Measurements from ENCODE around the gene LTBP3.

Gene LTBP3

DNA sequence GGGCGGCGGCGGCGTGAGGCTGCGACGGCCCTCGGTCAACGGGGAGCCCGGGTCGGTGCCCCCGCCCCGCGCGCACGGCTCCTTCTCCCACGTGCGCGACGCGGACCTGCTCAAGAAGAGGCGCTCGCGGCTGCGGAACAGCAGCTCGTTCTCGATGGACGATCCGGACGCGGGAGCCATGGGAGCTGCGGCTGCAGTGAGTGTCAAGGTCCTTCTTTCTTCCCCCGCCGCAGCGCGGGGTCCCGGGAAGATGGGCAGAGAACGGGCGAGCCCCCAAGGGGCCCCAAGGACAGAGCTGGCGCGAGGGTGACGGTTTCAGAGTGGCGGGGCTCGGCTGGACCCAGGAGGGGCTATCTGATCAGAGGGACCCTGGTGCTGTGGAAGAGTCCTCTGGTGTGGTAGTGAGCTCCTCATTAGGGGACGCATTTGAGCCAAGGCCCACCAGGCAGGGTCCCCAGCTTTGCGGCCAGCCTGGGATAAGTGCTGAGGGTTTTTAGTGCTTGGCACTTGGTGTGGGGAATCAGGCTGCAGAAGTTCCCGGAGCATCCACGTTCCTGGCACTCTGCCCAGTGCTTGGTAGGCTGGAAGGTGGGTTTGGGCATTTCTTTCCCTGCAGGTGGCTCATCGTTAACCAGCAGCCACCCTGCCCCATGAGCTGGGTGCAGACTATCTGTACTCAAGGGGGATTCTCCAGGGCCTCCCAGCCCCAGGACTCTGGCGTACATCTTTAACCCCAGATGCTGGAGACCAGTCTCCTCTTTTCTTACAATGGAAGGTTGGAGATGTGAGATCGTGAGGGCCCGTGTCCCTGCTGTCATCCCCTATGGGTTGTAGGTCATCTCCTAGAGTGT, 27.5 kb upstream of the LTBP3 start:
- no peak for DNase-seq (ENCODE audit: low read depth)

DNA sequence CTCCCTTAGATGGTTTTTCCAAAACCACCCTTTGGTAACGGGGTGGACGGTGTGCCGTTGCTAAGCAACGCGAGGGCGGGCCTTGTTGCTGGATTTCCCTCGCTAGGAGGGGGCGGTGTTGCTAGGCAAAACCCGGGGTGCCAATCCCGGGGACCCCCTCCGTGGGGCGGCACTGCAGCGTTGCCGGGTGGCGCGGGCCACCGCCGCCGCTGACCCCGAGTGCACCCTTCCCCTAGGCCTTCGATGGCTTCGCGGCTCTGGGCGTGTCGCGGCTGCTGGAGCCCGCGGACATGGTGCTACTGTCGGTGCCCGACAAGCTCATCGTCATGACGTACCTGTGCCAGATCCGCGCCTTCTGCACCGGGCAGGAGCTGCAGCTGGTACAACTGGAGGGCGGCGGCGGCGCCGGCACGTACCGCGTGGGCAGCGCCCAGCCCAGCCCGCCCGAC, 26.6 kb upstream of the LTBP3 start:
- no peak for DNase-seq (ENCODE audit: low read depth)

DNA sequence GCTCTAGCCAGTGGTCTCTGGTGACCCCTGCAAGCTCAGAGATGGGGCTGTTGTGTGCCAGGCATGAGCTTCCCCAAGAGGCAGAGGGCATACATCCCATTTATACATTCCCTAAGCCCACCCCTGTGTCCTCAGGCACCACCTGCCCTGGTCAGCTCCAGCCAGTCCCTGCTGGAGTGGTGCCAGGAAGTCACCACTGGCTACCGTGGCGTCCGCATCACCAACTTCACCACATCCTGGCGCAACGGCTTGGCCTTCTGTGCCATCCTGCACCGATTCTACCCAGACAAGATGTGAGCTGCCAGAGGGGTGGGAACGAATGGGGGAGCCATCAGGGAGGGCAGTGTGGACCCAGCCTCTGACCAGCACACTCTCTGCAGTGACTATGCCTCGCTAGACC, 25.9 kb upstream of the LTBP3 start:
- no peak for DNase-seq (ENCODE audit: low read depth)

DNA sequence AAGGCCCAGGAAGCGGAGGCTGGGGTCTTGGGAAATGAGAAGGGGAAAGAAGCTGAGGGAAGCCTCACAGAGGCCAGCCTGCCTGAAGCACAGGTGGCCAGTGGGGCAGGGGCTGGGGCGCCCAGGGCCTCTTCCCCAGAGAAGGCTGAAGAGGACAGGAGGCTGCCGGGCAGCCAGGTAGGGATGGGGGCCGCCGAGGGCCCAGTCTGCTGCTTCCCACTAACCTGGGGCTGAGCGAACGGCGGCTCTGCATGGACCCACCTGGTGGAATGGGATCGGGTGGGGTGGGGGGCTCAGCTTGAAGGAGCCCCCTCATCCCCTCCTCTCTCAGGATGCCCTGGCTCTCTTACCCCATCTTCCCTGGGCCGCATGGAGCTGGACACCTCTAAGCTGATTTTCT, 25.4 kb upstream of the LTBP3 start:
- no peak for DNase-seq (ENCODE audit: low read depth)

DNA sequence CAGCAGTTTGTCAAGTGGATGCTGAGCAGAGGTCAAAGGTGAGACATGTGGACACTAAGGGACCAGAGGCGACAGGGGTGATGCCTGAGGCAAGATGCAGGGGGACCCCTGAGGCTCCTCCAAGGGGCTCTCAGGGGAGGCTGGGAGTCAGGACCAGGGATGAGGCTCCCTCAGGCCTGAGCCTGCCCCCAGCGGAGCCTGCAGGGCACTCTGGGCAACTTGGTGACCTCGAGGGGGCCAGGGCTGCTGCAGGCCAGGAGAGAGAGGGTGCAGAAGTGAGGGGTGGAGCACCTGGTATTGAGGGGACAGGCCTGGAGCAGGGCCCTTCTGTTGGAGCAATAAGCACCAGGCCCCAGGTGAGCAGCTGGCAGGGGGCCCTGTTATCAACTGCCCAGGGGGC, 23.8 kb upstream of the LTBP3 start:
- no peak for DNase-seq (ENCODE audit: low read depth)

DNA sequence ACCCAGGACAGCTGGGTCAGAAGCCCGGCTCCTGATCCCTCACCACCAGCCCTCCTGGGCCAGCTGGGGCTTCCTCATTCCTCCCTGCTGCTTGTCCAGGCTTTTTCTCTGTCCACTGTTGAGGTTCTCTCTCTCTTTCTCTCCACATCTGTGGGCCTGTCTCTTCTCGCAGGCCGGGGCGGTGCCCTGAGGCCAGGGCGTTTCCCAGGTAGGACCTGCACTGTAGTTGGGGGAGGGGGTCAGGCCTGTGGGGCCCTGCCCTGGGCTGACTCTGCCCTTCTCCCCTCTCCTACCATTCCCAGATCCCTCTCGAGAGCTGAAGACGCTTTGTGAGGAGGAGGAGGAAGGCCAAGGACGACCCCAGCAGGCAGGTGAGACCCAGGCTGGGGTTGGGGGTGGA, 22.6 kb upstream of the LTBP3 start:
- DNase-seq (ENCODE audit: low read depth), result no peak

DNA sequence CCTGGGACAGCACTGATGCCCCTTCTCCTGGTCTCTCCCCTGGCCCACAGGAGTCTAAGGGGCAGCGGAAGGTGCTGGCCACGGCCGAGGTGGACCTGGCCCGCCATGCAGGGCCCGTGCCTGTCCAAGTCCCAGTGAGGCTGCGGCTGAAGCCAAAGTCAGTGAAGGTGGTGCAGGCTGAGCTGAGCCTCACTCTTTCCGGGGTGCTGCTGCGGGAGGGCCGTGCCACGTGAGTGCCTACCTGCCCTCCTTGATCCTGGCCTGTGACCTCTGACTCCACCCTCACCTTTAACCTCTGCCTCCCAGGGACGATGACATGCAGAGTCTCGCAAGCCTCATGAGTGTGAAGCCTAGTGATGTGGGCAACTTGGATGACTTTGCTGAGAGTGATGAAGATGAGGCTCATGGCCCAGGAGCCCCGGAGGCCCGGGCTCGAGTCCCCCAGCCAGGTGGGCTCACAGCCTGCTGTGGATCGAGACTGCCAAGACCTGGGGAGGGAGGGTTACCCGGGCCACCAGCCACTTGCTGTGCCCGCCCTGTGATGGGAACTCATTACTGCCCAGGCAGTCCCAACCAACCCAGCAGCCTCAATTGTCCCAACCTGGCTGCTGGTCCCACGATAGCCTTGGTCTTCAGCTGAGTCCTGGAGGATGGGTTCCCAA, 22.0 kb upstream of the LTBP3 start:
- DNase-seq (ENCODE audit: low read depth), result no peak

DNA sequence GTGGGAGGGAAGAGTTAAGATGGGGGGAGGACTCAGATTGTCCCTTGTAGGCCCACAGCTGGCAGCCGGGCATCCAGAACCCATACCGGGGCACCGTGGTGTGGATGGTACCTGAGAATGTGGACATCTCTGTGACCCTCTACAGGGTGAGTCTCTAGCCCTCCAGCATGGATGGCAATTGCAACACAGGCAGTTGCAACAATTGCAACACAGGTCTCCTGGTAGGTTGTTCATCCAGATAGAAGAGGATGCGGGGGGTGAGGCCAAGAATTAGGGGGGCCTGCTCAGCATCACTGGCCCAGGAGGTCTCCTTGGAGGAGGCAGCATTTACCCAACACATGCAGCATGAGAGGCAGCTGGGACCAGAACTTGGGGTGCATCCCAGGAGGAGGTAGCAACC, 21.1 kb upstream of the LTBP3 start:
- no peak for DNase-seq (ENCODE audit: low read depth)

DNA sequence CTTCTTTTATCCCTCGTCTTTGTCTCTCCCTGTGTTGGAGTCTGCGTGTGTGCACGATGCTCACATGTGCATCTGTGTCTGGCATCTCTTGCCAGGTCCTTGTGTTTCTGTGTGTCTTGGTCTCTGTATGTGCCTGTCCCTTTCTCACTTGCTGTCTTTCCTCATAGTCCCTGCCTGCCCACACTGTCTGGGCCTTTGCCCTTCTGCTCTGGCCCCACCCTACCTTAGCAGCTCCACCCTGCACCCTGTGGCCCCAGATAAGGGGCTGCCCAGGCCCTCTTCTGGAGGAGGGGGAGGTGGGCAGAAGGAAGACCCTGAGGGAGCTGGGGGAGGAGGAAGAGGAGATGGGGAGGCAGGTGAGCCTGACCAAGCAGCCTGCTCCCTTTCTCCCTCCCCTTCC, 20.5 kb upstream of the LTBP3 start:
- no peak for DNase-seq (ENCODE audit: low read depth)

DNA sequence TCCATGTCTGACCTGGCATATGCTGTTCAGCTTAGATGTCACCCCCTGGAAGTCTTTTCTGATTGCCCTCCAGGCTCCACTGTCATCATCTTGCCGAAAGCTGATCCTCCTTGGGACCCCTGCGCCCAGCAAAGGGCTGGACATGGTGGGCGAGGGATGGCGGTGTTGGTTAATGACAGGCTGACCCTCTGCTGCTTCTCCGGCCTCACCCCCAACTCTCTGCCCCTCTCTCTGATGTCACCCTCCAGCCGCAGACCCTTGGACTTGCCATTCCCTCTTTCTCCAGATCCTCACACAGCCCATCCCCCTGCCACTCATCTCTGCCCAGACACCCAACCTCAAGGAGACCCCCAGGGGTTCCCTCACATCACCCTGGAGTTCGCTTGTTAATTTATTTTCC, 20.0 kb upstream of the LTBP3 start:
- DNase-seq (ENCODE audit: low read depth), result no peak

DNA sequence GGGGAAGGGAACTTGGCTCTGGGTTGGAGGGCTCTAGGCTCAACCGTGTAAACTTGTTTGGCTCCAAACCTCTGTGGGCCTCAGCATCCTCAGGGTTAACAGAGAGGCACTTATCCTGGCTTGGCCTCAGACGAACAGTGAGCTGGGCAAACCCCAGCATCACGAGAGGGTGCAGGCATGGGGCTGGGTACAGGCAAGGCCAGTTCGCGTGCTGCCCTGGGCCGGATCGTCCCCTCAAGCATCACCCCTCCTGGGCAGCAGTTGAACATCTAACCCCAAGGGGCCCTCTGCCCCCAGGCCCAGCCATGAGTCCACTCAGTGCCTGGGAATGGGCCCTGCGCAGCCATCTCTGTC, 19.6 kb upstream of the LTBP3 start:
- no peak for DNase-seq (ENCODE audit: low read depth)

DNA sequence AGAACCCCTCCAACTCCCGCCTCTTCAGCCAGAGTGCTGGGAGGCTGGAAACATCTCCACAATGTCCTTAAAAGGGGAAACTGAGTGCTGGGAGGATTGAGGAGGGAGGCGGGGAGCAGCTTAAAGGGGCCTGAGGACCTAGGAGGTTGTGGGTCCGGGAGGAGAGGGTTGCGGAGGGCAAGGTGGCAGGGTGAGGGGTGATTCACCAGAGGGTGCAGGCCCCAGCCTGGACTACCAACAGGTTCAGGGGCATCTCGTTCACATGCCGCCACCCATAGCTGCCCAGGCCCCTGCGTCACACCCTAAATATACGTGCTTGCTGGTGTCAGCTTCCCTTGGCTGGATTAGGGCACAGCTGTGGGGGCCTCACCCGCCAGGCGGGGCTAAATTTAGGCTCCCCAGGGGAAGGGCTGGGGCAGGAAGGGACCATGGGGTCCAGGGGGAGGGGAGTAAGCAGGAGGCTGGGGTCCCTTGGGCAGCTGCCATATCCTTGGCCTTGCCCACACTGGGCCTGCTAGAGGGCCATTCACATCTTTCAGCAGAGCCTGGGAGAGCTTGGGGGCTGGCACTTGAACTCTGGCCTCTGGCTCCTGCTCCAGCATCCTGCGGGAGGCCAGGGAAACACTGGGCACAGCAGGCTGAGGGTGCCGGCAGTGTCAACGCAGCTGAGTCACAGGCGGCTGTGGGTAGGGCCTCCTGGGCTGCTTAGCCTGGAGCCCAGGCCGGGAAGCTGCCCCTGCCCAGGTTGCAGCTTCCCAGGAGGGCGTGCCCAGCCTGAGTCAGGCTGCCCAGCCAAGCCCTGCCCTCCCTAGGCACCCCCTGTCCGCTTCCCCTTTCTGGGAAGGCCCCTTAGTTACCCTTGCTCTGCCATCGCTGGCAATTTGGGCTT, 19.0 kb upstream of the LTBP3 start:
- DNase-seq (ENCODE audit: low read depth), result no peak

DNA sequence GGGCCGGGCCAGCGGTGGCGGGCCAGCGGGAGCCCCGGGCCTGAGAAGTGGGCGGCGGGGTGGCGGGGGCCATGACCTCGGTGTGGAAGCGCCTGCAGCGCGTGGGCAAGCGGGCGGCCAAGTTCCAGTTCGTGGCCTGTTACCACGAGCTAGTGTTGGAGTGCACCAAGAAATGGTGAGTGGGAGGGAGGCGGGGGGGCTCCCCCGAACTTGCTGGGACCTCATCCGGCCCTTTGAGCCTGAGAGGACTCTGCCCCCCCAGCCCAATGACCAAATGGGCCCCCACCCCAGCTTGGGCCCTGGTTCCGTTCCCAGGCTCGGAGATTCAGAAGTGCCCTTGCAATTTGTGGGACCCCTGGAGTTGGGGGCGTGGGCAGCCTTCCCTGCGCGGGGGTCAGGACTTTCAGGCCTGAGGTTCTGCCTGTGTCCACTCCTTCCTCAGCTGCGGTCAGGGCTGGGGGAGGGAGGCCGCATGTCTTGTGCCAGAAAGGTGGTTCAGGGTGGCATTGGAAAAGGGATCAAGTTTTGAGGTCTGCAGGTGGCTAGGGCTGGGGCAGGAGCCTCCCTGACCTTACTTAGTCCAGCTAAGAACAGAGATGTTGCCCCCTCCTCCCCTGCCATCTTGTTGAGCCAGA, 18.2 kb upstream of the LTBP3 start:
- no peak for DNase-seq (ENCODE audit: low read depth)

DNA sequence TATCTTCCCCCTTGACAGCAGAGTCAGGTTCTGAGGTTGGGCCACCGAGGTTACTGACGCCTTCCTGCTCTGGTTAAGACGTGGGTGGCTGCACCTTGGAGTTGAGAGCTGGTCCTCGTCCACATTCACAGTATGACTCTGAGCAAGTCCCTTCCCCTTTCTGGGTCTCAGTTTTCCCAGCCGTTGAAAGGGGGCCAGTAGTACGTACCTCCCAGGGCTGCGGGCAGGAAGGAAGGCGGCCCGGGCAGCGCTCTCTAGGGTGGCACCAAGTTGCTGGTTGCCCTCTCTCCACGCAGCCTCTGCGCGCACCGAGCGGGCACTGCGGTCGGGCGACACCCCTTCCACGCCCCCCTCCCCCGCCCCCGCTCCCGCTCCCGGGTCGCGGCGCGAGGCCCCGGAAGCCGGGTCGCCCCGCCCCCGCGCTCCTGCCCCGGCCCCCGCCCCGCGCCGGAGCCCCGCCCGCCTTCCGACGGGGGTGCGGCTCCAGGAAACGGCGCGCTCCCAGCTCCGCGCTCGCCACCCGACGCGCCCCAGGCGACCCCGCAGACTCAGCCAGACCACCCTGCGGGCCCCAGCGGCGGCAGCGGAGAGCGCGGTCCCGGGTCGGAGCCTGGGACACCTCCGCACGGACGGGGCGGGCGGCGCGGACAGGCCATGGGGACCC, 17.5 kb upstream of the LTBP3 start, which contains the start of gene EHBP1L1:
Gene EHBP1L1, plus strand, starts transcription at position 486 of the 664 bp plus-strand sequence. CDS start 250 bp downstream, outside the sequence.
- no peak for DNase-seq (ENCODE audit: low read depth)

DNA sequence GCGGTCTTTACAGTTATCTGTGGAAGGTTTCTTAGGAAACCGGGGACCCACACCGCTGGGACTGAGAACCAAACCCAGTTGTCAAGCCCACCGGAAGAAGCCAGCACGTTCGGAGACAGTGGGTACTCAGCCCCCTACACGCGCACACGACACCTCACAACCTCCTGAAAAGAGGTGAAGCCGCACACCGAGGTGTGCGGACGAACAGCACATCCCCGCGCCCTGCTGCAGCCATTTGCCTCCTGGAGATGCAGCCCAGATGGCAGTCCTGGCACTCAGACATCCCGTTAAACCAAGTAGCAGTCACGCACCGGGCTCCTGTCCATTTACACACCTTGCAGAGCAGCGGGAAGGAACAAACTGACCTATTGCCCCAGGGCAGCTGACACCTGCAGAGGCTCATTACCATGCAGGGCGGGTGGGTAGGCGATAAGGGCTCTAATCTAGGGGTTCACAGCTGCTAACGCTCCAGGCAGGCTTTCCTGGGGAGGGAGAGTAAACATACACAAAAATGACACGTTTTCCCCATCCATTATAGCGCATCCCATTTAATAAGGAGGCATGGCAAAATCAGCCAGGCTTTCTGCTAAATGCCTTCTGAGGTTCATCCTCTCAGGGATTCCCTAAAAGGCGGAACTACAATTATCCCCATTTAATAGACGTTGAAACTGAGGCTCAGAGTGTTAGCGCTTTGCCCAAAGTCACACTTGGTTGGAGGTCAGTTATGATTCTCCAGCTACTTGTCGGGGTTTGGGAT, 16.8 kb upstream of the LTBP3 start:
- no peak for DNase-seq (ENCODE audit: low read depth)

DNA sequence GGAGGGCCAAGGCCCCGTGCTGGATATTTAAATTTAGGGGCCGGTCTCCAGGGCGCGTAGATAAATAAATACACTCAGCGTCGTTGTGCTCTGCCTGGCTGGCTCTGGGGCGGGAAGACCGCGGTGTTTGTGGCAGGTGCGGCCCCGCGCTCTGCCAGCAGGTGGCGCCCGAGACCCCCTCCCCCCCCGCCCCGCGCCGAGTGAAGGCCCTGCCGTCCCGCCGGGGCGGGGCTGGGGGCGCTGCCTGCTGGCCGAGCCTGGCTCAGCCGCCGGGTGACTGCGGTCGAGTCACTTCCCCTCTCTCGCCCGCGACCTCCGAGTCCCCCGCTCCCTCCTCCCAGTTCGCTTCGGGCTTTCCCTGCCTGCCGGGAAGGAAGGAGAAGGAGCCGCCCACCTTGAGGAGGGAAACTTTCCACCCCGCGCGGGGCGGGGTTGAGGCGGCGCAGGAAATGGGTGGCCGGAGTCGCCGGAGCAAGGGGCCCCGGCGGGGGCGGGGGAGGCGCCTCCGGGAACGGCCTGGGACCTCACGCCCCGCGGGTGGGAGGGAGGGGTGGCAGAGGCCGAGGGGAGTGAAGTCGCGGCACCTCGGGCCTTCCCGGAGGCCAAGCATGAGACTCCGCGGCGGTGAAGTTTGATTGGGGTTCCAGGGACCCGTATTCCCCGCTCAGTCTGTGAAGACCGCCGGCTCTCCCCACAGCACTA, 16.1 kb upstream of the LTBP3 start:
- DNase-seq (ENCODE audit: low read depth), result peak; percentile 58

DNA sequence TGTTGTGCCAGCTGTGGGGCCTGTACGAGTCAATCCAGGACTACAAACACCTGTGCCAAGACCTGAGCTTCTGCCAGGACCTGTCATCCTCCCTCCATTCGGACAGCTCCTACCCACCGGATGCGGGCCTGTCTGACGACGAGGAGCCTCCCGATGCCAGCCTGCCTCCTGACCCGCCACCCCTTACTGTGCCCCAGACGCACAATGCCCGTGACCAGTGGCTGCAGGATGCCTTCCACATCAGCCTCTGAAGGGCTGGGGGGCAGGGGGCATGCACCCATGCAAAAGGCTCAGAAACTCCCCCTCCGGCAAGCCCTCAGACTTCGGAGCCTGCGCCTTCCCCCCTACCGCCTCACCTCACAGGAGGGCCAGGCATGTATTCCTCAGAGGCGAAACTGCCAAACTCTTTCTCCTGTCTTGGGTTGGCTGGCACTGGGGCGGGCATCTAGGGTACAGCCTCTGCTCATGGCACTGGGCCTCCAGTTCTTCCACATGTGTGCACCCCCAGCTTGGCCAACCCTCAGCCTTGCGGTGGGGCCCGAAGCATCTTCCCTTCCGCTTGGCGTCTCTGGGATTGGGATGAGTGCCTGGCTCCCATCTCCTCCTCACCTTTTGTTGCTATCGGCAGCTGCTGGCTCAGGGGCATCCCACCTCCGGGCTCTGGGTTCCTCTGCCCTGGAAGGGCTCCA, 15.4 kb upstream of the LTBP3 start:
- DNase-seq (ENCODE audit: low read depth), result no peak

DNA sequence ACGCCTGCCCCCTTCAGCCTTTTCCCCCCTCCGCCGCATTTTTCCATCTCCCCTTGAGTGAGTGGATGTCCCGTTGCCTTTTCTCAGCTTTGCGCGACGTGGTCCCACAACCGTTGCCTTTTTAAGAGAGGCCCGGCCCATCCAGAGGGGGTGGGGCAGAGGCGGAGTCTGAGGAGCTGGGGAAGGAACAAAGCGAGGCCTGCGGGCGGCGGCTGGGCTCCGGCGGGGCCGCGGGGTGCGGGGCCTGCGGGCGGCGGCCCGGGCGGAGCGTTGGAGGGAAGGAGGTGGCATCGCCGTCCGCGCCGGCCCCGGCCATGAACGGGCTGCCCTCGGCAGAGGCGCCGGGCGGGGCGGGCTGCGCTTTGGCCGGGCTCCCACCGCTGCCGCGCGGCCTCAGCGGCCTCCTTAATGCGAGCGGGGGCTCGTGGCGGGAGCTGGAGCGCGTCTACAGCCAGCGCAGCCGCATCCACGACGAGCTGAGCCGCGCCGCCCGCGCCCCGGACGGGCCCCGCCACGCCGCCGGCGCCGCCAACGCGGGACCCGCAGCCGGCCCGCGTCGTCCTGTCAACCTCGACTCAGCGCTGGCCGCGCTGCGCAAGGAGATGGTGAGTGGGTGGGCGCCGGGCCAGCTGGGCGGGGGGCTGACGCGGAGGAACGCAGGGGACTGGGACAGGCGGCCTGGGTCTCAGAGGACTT, 14.3 kb upstream of the LTBP3 start, which contains the start of gene FAM89B:
Gene FAM89B, plus strand, starts transcription at position 183 of the 696 bp plus-strand sequence. Its CDS starts 132 bp downstream, at position 315.
- no peak for DNase-seq (ENCODE audit: low read depth)

DNA sequence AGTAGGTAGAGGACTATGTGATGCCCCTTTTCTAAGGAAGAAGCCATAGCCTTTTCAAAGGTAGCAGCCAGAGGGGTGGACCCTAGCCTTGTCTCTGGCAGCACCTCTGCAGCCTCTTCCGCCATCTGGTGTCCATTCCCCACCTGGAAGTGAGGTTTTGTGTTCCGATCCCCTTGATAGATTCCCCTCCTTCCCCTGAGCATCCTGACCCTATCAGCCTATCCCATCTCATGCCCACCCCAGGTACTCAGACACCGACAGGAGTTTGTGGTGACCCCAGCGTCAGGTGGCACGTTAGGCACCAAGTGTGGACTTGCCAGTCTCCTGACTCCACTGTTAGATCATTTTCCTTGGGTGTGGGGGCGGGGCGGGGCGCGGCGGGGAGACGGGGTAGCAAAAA, 13.8 kb upstream of the LTBP3 start:
- no peak for DNase-seq (ENCODE audit: low read depth)
